Neural cell (in vitro differentiated cells): Measurements from ENCODE around the gene RNLS. TPM values are rescaled to one million over a fixed set of nuclear protein-coding genes. Genes with fewer than 3 reads are reported as not detected.

Experiments used
- H2AFZ ChIP-seq: fragments of 200-600, 300-800 bp; sonication (generic), shearing (Covaris generic); 2 replicates; pipeline ENCODE4 v1.6.0; 2014; ENCODE audit warnings: low read depth, mild to moderate bottlenecking, antibody characterized with exemption, low read length, moderate library complexity
- H3F3A ChIP-seq: fragments of 200-600 bp; shearing (Covaris generic); 2 replicates; pipeline ENCODE4 v1.6.1; 2016; ENCODE audit warnings: mild to moderate bottlenecking, moderate library complexity, mixed read lengths, antibody characterized with exemption, low read length; ENCODE audit not compliant: insufficient read depth, poor library complexity, severe bottlenecking
- H3K27ac ChIP-seq: fragments of 200-600, 300-800 bp; sonication (generic), shearing (Covaris generic); 2 replicates; pipeline ENCODE4 v1.5.1; 2014; ENCODE audit warnings: mild to moderate bottlenecking, low read length, moderate library complexity
- H3K27me3 ChIP-seq: fragments of 300-800, 200-600 bp; sonication (generic), shearing (Covaris generic); 2 replicates; pipeline ENCODE4 v1.6.0; 2014; ENCODE audit warnings: mild to moderate bottlenecking, low read depth, low read length, moderate library complexity; ENCODE audit not compliant: insufficient read depth
- H3K36me3 ChIP-seq: fragments of 300-800, 200-600 bp; sonication (generic), shearing (Covaris generic); 2 replicates; pipeline ENCODE4 v1.5.1; 2014; ENCODE audit warnings: mild to moderate bottlenecking, antibody characterized with exemption, low read length, moderate library complexity; ENCODE audit not compliant: insufficient read depth
- H3K4me2 ChIP-seq: fragments of 300-800, 200-600 bp; sonication (generic), shearing (Covaris generic); 2 replicates; pipeline ENCODE4 v1.6.0; 2014; ENCODE audit warnings: mild to moderate bottlenecking, low read length
- H3K4me3 ChIP-seq: fragments of 300-800, 200-600 bp; sonication (generic), shearing (Covaris generic); 2 replicates; pipeline ENCODE4 v1.5.1; 2014; ENCODE audit warnings: mild to moderate bottlenecking, low read length, moderate library complexity
- H3K79me2 ChIP-seq: fragments of 200-600 bp; shearing (Covaris generic); replicated peaks from 2 replicates; pipeline ENCODE4 v1.6.0; 2014; ENCODE audit warnings: mild to moderate bottlenecking, low read length, moderate library complexity; ENCODE audit not compliant: insufficient read depth
- H3K9ac ChIP-seq: fragments of 300-800, 200-600 bp; sonication (generic), shearing (Covaris generic); 2 replicates; pipeline ENCODE4 v1.6.1; 2016; ENCODE audit warnings: mild to moderate bottlenecking, low read length, mixed read lengths
- H3K9me2 ChIP-seq: fragments of 200-600 bp; shearing (Covaris generic); 2 replicates; pipeline ENCODE4 v1.6.1; 2016; ENCODE audit warnings: mild to moderate bottlenecking, low read length, mixed read lengths; ENCODE audit not compliant: insufficient read depth
- H3K9me3 ChIP-seq: fragments of 200-600, 300-800 bp; sonication (generic), shearing (Covaris generic); 2 replicates; pipeline ENCODE4 v1.6.1; 2016; ENCODE audit warnings: mild to moderate bottlenecking, mixed run types, low read length, moderate library complexity, mixed read lengths
- H4K20me1 ChIP-seq: fragments of 200-600 bp; shearing (Covaris generic); 2 replicates; pipeline ENCODE4 v1.6.1; 2016; ENCODE audit warnings: mild to moderate bottlenecking, mixed run types; ENCODE audit not compliant: insufficient read depth
- CTCF ChIP-seq: fragments of 450-650 bp; IDR thresholded peaks from 2 replicates; pipeline ENCODE4 v1.5.1; 2014; ENCODE audit warnings: antibody characterized with exemption, mild to moderate bottlenecking, moderate library complexity; ENCODE audit not compliant: poor library complexity, severe bottlenecking
- EP300 ChIP-seq: fragments of 450-650 bp; conservative IDR thresholded peaks from 2 replicates; pipeline ENCODE4 v1.6.1; 2014; ENCODE audit warnings: antibody characterized with exemption, mild to moderate bottlenecking, moderate library complexity; ENCODE audit not compliant: poor library complexity, severe bottlenecking
- EZH2 ChIP-seq: fragments of 200-600, 300-800 bp; shearing (Covaris generic), sonication (generic); IDR thresholded peaks from 2 replicates; pipeline ENCODE4 v1.6.1; 2014; ENCODE audit warnings: antibody characterized with exemption, low read length, borderline replicate concordance, mild to moderate bottlenecking; ENCODE audit not compliant: insufficient read depth, poor library complexity, severe bottlenecking
- MXI1 ChIP-seq: fragments of 450-650 bp; conservative IDR thresholded peaks from 2 replicates; pipeline ENCODE4 v1.6.1; 2014; ENCODE audit warnings: antibody characterized with exemption, mild to moderate bottlenecking; ENCODE audit not compliant: poor library complexity, severe bottlenecking
- POLR2AphosphoS5 ChIP-seq: IDR thresholded peaks from 2 replicates; pipeline ENCODE4 v1.6.1; 2012
- RAD21 ChIP-seq: fragments of 450-650 bp; conservative IDR thresholded peaks from 2 replicates; pipeline ENCODE4 v1.6.1; 2014; ENCODE audit warnings: antibody characterized with exemption, mild to moderate bottlenecking, moderate library complexity
- SMC3 ChIP-seq: fragments of 450-650 bp; conservative IDR thresholded peaks from 2 replicates; pipeline ENCODE4 v1.6.1; 2014; ENCODE audit warnings: antibody characterized with exemption, mild to moderate bottlenecking, moderate library complexity; ENCODE audit not compliant: poor library complexity
- TAF1 ChIP-seq: IDR thresholded peaks from 2 replicates; pipeline ENCODE4 v1.6.1; 2012; ENCODE audit warnings: low read depth
- polyA plus RNA-seq: library from polyadenylated mRNA; depleted of rRNA; stranded (reverse); fragments of >200 nt; gene quantifications from 2 replicates; pipeline ENCODE4 v1.2.3, GENCODE V29; 2014
- TF ChIP-seq, protein P1 (sequence below): IDR thresholded peaks from 2 replicates; pipeline ENCODE4 v1.6.1; 2012; ENCODE audit warnings: borderline replicate concordance

Gene RNLS
- polyA plus RNA-seq, 1 donor from 2014 or later = 0.20 TPM

GRCh38 chr10:88236121-88236743 lies 346.9 kb downstream of the RNLS start:
- H3K4me2 ChIP-seq = no peak overlapping the region
- H3K4me3 ChIP-seq = no peak overlapping the region
- no peak overlapping the region for H2AFZ ChIP-seq
- no peaks in the 10 kb centered on the region for H3K9me3 ChIP-seq
- no peak overlapping the region for H3K27ac ChIP-seq
- no peaks in the 10 kb centered on the region for H3K79me2 ChIP-seq
- no peaks in the 10 kb centered on the region for H3K9me2 ChIP-seq
- H4K20me1 ChIP-seq = no peaks in the 10 kb centered on the region
- TF ChIP-seq SMC3 = no peak
- TF ChIP-seq RAD21 = no peak
- TF ChIP-seq CTCF = no peak
- no peak for TF ChIP-seq EP300
- TF ChIP-seq POLR2AphosphoS5 = no peak
- no peak for TF ChIP-seq EZH2
- TF ChIP-seq MXI1 = no peak
- TF ChIP-seq, protein P1, sequence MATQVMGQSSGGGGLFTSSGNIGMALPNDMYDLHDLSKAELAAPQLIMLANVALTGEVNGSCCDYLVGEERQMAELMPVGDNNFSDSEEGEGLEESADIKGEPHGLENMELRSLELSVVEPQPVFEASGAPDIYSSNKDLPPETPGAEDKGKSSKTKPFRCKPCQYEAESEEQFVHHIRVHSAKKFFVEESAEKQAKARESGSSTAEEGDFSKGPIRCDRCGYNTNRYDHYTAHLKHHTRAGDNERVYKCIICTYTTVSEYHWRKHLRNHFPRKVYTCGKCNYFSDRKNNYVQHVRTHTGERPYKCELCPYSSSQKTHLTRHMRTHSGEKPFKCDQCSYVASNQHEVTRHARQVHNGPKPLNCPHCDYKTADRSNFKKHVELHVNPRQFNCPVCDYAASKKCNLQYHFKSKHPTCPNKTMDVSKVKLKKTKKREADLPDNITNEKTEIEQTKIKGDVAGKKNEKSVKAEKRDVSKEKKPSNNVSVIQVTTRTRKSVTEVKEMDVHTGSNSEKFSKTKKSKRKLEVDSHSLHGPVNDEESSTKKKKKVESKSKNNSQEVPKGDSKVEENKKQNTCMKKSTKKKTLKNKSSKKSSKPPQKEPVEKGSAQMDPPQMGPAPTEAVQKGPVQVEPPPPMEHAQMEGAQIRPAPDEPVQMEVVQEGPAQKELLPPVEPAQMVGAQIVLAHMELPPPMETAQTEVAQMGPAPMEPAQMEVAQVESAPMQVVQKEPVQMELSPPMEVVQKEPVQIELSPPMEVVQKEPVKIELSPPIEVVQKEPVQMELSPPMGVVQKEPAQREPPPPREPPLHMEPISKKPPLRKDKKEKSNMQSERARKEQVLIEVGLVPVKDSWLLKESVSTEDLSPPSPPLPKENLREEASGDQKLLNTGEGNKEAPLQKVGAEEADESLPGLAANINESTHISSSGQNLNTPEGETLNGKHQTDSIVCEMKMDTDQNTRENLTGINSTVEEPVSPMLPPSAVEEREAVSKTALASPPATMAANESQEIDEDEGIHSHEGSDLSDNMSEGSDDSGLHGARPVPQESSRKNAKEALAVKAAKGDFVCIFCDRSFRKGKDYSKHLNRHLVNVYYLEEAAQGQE = no peak
- no peak for TF ChIP-seq TAF1
- H3F3A ChIP-seq = no peaks in the 10 kb centered on the region
- no peaks in the 10 kb centered on the region for H3K27me3 ChIP-seq
- no peaks in the 10 kb centered on the region for H3K36me3 ChIP-seq
- H3K9ac ChIP-seq = no peak overlapping the region

- H3K9me2 ChIP-seq = no peaks in the 10 kb centered on the region
- H2AFZ ChIP-seq = no peak overlapping the region
- no peaks in the 10 kb centered on the region for H3K79me2 ChIP-seq
- H3K27ac ChIP-seq = no peak overlapping the region
- H3F3A ChIP-seq = no peaks in the 10 kb centered on the region
- no peak for TF ChIP-seq MXI1
- TF ChIP-seq POLR2AphosphoS5 = no peak
- TF ChIP-seq TAF1 = no peak
- TF ChIP-seq, protein P1 = no peak
- no peak for TF ChIP-seq EP300
- TF ChIP-seq RAD21 = no peak
- H3K9ac ChIP-seq = no peak overlapping the region
- H4K20me1 ChIP-seq = no peaks in the 10 kb centered on the region
- no peak overlapping the region for H3K4me3 ChIP-seq
- no peaks in the 10 kb centered on the region for H3K36me3 ChIP-seq
- H3K9me3 ChIP-seq = no peaks in the 10 kb centered on the region
- no peak overlapping the region for H3K4me2 ChIP-seq
- no peaks in the 10 kb centered on the region for H3K27me3 ChIP-seq
These were observed 348.8 kb downstream of the RNLS start for GRCh38 chr10:88234297-88234696.
